Left kidney (tissue), 2 donors: ENCODE data around the gene CANT1. TPM values are rescaled to one million over a fixed set of nuclear protein-coding genes. Genes with fewer than 3 reads are reported as not detected.
"Not testable (repeated sequence)": the region's sequence is repeated elsewhere in the genome, so short reads cannot be mapped to it uniquely, and the experiment has no call there.

Experiments
- DNase-seq: peaks from one replicate; pipeline ENCODE4 v3.0.0-alpha.2; 2013
- polyA plus RNA-seq: library from polyadenylated mRNA; unstranded; fragments of 120-200 nt; gene quantifications from one replicate; pipeline ENCODE4 v1.2.1, GENCODE V29; 2013; ENCODE audit not compliant: insufficient read length

The CANT1 gene
- polyA plus RNA-seq, 1 donor: 44.8 TPM

DNA sequence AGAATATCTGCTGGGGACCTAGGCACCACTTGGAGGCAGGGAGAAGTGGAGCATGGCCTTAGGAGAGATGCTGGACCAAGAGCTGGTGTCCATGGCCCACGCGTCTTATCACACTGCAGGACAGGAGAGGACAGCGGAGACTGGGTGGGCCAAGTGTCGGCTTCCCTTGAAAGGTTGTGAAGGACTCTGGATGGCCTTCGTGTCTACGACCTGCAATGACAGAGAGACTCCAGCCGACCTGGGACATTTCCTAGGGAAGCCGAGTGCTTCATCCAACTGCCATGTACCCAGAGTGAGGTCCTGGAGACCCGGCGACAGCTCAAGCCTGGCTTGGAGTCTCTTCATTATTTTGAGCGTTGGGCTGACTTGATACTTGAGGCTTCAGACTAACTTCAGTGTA is 34.9 kb upstream of the CANT1 start:
- DNase-seq: no peak

DNA sequence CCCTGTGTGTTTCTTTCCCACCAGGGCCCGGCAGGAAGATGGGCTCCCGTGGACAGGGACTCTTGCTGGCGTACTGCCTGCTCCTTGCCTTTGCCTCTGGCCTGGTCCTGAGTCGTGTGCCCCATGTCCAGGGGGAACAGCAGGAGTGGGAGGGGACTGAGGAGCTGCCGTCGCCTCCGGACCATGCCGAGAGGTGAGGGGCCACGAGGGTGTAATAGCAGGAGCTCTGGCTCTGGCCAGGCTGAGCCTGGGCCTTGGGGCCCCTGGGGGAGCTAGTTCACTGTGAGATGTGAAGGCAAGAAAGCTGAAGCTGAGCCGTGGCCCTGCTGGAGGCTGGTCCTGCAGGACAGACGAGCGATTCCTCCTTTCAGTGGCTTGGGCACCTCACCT is 34.4 kb upstream of the CANT1 start:
- no peak for DNase-seq

DNA sequence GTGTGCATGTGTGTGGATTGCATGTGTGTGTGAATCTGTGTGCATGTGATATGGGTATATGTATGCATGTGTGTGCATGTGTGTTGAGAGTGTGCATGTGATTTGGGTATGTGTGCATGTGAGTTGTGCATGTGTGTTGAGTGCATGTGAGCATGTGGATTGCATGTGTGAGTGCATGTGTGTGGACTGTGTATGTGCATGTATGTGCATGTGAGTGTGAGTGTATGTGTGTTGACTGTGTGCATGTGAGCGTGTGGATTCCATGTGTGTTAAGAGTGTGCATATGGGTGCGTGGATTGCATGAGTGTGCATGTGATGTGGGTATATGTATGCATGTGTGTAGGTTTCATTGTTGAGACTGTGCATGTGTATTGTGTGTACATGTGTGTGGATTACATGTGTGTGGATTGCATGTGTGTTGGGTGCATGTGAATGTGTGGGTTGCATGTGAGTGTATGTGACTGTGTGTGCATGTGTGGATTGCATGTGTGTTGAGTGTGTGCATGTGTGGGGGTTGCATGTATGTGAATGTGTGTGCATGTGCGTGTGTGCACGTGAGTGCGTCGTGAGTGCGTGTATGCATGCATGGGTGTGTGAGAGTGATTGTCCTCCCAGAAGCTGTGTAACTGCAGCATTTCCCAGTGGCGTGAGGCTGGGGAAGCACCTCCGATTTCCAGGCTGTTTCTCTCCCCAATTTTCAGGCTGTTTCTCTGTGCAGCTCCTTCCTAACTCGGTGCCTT is 33.8 kb upstream of the CANT1 start:
- no peak for DNase-seq

DNA sequence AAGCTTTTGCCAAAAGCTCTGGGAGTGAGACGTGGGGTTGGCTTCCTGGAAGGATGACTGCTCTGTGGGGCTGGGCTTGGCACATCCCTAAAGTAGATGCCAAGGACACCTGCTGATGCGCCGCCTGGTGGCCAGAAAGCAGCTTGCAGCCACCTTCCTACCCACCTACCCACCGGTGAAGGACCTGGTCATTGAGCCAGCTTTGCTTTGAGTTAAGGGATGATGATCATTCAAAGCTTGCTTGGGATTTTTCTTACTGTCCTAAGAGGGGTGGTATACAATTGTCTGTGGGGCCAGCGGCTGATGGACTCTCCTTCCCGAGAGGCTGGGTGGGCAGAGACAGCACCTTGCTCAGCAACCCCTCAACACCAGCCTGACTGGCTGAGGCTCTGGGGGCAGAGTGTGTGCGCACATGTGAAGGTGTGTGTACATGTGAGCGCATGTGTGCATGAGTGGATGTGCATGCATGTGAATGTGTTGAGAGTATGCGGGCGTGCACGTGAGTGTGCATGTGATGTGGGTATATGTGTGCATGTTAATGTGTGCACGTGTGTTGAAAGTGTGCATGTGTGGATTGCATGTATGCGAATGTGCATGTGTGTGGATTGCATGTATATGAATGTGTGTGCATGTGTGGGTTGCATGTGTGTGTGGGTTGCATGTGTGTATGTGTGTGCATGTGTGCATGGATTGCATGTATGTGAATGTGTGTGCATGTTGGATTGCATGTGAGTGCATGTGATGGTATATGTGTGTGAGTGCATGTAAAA is 33.0 kb upstream of the CANT1 start:
- no peak for DNase-seq

DNA sequence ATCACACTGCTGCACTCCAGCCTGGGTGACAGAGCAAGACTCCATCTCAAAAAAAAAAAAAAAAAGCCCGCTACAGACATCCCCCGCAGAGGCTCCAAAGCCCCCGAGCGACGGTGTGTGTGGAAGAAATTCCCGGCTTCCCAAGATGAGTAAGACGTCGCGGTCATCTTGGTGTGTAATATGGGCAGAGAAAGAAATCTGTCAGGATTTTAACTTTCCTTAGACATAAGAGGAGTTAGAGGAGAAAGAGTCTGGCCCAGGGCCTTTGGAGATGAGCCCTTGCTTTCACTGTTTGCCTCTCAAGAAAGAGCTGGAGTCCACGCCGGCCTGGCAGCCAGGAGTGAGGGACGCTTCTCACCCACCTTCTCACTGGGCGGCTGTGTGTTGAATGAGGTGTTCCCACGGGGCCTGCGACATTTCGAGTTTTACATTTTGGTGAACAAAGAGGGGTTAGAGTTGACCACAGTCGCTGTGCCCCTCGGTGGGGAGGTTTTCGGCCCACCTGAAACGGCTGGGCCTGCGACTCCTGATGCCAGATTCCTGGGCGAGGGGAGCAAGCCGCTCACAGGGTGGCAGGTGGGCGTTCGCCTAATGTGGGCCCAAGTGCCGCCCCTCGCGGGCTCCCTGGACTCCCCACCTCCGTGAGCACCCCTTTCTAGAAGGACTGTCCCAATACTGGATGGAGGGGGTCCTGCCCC is 32.3 kb upstream of the CANT1 start:
- DNase-seq: no peak

DNA sequence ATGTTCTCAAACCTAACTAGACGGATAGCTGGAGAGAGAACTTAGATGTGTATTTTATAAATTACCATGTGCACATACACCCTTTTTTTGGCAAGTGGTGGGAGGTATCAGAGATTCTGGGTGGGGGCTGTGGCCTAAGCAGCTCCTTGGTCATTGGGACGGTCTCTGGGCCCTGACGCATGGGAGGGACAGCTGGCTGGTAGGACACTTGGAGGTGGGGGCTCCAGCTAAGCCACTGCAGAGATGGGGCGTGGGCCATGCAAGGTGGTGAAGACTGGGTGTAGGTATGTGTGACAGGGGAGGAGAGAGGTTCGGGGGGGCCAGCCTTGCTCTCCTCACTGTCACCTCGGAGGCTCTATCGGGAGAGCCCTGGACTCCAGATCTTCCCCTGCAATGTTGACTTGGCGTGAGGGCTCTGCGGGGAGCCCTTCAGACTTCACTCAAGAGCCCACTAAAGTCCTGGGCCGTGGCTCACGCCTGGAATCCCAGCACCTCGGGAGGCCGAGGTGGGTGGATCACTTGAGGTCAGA is 31.5 kb upstream of the CANT1 start:
- no peak for DNase-seq

DNA sequence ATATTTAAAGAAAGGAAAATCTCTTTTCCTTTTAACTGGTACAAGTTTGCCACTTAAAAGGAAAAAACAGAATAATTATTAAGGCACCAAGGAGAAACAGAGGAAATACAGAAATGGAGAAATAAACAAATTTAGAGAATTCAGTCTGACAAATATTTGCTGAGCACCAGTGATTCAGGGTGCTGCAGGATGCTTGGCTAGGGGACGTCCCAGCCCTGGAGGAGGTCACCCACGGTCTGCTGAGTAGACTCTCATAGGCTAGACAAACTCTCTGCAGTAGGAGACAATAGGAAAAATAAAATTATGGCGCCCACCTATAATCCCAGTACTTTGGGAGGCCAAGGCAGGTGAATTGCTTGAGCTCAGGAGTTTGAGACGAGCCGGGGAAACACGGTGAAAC is 30.3 kb upstream of the CANT1 start:
- no peak for DNase-seq

DNA sequence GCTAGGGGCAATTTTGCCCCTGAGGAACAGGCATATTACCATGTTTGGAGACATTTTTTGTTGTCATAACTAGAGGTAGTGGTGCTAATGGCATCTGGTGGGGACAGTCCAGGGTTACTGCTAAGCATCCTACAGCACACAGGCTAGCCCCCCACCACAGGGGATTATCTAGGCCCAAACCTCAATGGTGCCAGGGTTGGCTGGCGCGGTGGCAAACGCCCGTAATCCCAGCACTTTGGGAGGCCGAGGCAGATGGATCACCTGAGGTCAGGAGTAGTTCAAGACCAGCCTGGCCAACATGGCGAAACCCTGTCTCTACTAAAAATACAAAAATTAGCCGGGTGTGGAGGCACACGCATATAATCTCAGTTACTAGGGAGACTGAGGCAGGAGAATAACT is 29.6 kb upstream of the CANT1 start:
- no peak for DNase-seq

DNA sequence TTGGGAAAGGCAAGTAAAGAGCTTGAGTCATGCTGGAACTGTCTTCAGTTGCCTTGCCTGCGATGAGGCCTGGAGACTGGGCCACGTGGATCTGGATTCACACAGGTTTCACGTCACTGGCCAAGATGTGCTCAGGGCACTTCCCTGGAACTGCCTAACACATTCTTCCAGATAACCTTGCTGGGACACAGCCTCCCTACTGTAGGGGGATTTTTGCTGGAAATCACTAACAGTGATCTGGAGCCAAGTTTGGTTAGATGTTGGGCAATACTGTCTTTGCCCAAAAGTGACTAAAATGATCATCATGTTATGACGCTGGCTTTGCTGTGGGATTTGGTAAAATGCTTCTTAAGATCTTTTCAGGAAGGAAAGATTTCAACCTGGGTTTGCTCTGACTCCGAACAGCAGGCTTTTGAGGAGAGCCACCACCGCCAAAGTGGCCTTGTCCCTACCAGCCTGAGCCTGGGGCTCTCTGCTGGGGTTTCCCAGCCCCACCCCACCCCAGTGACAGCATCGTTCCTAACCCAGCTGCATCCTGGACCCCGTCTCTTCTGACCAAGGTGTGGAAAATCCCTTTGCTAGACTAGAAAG is 29.1 kb upstream of the CANT1 start:
- no peak for DNase-seq

DNA sequence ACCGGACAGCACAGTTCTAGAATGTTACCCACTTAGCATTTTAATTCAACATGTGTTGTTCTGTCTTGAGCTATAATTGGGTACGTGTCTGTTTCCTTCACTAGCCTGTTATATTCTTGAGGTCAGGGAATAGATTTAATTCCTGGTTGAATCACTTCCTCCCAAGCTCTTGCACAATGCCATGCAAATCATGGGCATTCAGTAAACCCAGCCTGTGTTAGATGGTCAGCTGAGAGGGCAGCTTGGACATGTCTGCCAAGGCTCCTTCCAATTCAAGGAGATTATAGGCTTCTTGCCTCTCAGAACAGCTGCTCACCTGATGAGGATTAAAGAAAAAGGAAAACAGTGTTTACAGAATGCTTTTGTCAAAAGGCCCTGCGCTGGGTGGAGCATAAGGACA is 27.0 kb upstream of the CANT1 start:
- DNase-seq: no peak

DNA sequence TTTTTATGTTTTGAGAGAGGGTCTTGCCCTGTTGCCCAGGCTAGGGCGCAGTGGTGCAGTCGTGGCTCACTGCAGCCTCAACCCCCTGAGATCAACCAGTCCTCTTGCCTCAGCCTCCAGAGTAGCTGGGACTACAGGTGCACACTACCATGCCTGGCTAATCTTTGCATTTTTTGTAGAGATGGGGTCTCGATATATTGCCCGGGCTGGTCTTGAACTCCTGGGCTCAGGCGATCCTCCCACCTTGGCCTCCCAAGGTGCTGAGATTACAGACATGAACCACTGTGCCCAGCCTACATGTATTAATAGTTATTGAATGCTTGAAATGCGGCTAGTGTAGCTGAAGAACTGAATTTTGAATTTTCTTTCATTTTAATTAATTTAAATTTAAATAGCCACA is 26.6 kb upstream of the CANT1 start:
- no peak for DNase-seq

DNA sequence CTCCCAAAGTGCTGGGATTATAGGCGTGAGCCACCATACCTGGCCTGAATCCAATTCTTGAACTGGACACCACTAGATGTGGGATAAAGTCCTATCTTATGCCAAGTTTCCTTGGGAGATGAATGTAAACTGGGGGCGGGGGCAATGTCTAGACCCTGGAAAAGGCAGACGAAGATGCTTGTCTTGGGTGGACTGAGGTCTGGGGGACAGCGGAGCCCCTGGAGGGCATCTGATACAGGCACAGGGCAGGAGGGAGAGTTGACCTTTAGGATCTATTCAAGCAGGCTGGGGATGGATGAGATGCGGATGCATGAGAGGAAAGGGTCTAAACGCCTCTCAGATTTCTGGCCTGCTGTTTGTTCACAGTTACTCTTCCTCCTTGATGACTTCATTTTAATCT is 26.1 kb upstream of the CANT1 start:
- no peak for DNase-seq

DNA sequence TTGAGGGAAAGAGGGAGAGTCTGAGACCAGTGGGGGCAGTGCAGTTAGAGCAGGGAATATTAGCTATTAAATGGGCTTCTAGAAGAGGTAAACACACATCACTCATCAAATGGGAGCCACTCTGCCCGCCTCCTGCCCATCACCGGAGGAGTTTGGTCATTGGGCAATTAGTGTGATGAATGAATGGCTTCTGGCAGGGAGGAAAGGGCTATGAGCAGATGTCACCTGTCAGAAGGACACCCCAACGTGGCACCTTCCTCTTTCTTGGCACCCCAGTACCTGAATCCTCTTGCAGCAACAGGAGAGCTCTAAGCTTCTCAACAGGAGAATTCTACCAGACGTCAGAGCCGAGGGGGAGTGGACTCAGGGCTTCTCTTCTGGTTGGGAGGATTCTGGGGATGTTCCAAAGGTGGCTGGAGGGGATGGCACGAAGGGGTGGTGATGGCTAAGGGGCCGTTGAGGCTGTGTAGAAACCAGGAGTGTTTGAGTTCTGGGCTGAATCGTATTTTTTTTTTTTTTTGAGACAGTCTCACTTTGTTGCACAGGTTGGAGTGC is 25.4 kb upstream of the CANT1 start:
- DNase-seq: no peak

DNA sequence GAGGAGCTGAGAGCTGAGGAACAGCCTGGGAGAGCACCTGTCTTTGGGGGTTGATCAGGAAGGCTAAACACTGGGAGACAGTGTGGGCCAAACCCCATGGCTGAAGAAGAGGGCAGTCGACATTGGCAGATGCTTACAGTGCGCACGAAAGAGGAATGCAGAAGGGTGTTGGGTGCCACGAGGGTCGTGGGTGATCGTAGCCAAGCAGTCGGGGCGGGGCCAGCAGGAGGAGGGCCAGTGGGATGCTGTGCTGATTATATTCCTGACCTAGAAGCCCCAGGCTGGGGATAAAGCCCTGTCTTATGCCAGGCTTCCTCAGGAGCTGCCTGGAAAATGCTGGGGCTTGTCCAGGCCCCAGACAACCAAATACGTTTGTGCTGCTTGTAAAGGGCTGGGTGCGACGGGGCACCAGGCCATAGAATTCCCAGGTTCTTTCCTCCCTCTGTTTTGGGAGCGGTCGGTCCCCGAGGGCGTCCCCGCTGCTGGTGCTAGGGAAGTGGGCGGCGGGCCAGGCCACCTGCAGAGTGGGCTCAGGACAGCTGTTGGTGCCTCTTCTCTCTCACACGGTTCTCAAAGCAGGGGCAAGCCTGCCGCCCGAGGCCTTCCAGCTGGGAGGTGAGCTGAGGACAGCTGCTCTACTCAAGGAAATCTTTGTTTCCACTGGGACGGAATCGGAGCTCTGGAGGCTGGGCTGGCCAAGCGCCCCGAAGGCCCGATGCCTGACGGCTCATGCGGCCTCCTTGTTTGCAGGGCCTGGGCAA is 24.4 kb upstream of the CANT1 start:
- no peak for DNase-seq

DNA sequence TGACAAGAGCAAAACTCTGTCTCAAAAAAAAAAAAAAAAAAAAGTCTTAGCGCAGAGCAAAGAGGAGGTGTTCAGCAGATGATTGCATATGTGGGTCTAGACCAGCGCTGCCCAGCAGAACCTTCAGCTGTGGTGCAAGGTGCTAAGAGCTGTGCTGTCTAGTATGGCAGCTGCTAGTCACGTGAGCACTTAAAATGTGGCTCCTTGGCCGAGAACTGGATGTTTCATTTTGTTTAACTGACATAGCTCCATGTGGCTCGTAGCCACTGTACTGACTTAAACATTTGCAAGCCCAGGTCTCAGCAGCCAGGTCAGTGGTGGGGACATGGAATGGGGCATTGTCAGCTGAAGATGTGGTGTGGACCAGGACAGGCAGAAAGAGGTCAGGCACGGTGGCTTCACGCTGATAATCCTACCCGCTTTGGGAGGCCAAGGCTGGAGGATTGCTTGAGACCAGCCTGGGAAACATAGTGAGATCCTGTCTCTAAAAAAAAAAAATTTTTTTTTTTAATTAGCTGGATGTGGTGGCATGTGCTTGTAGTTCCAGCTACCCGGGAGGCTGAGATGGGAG is 23.6 kb upstream of the CANT1 start:
- no peak for DNase-seq

DNA sequence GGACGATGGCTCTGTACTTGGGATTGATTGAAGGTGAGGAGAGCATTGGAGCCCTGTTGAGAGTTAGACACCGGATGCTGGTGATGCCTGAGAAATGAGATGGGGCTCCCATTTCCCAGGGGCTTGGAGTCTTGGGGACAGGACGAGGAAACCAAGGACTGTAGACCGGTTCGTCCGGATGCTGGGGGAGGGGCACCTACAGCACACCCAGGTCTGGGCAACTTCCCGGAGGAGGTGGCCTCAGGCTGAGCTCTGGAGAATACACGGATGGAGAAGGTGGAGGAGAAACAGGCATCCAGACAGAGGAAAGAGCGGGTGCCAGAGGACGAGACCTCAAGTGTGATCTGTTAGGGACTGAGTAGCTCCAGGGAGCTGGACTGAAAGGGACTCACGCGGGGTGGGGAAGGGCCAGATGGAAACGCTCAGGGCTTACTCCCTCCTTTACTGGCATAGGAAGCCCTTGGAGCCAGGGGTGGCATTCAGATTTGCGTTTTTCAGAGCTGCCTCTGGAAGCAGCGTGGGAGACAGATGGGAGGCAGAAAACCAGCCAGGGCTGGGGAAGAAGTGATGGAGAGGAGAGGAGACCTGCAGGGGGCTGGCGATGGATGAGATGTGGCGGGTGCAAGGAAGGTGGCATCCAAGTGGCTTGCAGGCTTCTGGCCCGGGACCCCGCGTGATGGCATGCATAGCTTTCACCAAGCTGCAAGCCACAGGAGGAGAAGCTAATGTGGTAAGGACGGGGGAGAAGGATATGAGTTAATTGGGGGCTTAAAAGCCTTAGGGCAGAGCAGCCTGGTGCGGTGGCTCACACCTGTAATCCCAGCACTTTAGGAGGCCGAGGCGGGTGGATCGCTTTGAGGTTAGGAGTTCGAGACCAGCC is 22.7 kb upstream of the CANT1 start:
- no peak for DNase-seq

DNA sequence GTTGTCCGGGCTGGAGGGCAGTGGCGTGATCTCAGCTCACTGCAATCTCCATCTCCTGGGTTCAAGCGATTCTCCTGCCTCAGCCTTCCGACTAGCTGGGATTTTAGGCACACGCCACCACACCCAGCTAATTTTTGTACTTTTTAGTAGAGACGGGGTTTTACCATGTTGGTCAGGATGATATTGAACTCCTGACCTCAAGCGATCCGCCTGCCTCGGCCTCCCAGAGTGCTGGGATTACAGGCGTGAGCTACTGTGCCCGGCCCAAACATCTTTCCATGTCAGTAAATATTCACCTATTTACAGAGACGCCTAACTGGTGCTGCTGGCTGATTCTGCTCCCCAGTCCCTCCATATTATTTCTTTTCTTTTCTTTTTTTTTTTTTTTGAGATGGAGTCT is 21.1 kb upstream of the CANT1 start:
- DNase-seq: not testable (repeated sequence)

DNA sequence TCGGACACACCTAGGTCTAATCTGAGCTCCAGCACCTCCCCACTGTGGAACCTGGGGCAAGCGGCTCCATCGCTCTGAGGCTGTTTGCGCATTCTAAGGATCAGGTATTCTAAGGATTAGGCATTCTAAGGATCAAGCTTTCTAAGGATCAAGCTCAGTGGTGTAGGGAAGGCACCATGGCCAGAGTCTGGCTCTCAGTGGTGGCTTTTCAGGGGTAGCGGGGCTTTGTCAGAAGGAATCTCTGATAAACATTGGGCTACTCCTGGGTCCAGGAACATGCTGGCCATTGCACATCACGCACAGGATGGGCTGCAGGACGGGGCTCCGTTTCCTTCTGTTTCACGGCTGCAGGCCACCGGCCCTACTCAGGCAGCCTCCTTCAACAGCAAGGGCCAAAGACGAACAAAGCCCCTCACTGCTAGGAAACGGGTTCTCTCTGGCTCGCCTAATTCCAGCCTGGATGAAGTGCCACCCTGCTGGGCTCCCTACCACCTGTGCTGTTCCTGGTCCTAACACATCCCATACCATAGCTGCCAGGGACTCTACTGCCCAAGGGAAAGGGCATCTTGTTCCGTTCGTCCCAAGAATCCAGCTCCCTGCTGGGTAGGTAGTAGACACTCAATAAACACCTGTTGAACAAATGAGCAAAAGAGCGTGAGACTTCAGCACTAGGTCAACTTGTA is 19.9 kb upstream of the CANT1 start:
- no peak for DNase-seq
